Stimulated activated CD8-positive, alpha-beta memory T cell treated with anti-CD3 and anti-CD28 coated beads, Interleukin-4, amount 100 ng/mL, for 48 hours (primary cell): ENCODE data around the gene CARF.
"Not testable (repeated sequence)": the region's sequence is repeated elsewhere in the genome, so short reads cannot be mapped to it uniquely, and the experiment has no call there.

ENCODE experiments used
- DNase-seq: peaks from one replicate; pipeline ENCODE4 v3.0.0-alpha.2; 2020

Gene CARF

DNA sequence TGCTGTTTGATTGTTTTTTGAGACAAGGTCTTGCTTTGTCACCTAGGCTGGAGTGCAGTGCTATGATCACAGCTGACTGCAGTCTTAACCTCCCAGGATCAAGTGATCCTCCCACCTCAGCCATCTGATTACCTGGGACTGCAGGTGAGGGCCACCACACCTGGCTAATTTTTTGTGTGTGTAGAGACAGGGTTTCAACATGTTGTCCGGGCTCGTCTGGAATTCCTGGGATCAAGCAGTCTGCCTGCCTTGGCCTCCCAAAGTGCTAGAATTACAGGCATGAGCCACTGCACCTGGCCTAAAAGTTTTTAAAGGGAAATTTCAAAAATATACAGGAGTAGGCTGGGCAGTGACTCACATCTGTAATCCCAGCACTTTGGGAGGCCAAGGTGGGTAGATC is 22.4 kb downstream of the CARF start:
- no peak for DNase-seq

DNA sequence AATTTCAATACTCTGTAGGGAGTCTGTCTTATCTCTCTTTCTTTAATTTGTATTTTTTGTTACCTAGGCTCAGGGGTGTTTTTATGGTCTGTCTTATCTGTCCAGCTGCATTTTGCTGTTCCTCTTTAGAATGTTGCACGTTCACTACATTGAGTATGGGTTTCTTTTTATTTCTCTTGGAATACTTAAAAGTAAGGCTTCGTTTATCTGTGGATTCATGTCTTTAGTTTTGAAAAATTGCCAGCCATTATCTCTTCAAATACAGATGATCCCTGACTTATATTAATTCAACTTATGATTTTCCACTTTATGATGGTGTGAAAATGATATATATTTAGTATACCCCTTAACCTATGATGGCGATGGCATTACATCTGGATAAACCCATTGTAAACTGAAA is 26.9 kb downstream of the CARF start:
- DNase-seq = no peak

DNA sequence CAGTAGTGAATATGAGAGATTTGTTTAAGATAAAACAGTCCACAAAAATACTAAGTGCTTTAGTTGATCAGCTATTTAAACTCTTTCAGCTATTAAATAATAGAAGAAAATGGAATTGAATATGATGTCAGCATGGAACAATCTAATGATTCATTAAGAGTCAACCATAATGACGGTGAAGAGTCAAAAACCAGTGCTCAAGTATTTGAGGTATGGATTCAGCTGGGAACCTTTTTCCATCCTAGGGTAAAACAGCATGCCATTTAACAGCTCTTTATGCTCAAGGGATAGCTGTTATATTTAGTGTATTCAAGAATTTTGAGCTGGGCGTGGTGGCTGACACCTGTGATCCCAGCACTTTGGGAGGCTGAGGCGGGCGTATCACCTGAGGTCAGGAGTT is 29.7 kb downstream of the CARF start:
- DNase-seq = no peak

DNA sequence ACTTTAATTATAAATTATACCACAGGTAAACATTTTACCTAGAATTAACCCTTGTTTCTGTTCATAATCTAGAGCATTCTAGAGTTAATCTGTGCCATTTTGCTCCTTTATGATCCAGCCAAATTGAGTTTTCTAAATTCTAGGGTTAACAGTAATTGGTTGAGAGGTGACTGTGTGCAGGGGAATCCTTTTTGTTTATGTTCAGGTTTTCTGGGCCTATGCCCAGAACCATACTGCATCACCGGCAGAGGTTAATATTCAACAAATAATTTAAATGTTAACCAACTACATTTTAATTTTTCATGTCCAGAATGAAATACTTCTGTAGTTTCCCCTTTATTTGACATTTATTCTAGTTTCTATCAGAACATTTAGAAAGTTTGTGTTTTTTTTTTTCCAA is 32.3 kb downstream of the CARF start:
- DNase-seq = no peak

DNA sequence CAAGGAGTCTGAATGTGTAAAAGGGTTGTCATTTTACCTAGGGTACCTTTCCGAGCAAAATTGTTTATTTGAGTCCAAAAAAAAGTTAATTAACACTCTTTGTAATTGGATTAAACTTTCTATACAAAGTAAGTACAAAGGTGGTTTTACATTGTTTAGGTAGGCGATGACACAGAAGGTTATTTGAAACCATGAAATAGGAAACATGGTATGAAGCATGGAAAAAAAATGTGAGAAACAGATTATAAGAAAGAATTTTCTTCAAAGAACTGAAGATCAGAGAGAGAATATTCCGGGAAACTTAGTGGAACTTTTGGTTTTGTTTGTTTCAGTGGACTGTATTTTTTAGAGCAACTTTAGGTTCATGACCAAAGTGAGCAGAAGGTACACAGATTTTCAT is 32.7 kb downstream of the CARF start:
- DNase-seq = no peak

DNA sequence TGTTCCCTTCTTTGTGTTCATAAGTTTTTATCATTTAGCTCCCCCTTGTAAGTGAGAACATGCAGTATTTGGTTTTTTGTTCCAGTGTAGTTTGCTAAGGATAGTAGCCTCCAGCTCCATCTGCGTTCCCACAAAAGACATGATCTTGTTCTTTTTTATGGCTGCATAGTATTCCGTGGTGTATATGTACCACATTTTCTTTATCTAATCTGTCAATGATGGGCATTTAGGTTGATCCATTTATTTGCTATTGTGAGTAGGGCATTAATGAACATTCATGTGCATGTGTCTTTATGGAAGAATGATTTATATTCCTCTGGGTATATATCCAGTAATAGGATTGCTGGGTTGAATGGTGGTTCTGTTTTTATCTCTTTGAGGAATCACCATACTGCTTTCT is 33.4 kb downstream of the CARF start:
- no peak for DNase-seq

DNA sequence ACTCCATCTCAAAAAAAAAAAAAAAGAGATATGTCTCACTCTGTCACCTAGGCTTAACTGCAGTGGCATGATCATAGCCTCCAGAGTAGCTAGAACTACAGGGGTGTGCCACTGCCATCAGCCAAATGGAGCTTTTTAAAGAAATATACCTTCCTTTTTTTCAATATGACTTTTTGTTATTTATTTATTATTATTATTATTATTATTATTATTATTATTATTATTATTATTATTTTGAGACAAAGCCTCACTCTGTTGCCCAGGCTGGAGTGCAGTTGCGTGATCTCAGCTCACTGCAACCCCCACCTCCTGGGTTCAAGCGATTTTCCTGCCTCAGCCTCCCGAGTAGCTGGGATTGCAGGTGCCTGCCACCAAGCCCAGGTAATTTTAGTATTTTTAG is 37.3 kb downstream of the CARF start:
- DNase-seq = not testable (repeated sequence)

DNA sequence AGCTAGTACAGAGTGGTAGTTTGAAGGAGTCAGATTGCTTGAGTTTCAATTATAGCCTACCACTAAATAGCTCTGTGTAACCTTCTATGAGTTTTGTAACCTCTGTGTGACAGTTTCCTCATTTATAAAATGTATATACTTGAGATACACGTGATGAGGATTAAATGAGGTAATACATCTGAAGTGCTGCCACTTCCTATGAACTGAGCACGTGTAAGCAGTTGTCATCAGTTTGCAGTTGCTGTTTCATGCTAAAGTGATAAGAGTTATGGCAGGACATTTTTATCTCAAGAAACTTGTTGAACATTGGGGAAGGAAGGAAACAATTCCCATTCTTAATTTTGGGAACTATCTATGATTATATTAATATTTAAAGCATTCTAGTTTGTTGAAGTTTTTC is 38.5 kb downstream of the CARF start:
- DNase-seq = no peak

DNA sequence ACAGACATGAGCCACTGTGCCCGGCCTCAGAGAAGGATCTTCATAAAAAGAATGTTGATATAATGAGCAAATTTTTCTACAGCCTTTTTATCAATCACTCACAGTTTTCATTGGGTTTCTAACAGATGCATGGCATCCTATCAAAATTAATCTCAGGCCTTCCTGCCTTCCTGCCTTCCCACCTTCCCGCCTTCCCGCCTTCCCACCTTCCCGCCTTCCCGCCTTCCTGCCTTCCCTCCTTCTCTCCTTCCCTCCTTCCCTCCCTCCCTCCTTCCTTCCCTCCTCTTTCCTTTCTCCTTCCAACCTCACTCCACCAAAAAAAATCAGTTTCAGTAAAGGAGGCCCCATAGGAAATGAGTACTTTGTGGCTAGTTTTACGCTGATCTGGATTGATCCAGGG is 48.4 kb downstream of the CARF start:
- no peak for DNase-seq

DNA sequence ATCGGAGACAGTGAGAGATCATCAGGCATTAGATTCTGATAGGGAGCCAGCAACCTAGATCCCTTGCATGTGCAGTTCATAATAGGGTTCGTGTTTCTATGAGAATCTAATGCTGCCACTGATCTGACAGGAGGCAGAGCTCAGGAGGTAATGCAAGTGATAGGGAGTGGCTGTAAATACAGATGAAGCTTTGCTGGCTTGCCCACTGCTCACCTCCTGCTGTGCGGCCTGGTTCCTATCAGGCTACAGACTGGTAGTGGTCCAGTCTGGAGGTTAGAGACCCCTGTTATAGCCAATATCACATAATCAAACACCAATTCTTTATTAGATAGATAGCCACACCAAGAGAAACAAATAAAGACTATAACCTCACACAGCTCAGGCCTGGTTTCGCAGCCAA is 51.6 kb downstream of the CARF start:
- no peak for DNase-seq

DNA sequence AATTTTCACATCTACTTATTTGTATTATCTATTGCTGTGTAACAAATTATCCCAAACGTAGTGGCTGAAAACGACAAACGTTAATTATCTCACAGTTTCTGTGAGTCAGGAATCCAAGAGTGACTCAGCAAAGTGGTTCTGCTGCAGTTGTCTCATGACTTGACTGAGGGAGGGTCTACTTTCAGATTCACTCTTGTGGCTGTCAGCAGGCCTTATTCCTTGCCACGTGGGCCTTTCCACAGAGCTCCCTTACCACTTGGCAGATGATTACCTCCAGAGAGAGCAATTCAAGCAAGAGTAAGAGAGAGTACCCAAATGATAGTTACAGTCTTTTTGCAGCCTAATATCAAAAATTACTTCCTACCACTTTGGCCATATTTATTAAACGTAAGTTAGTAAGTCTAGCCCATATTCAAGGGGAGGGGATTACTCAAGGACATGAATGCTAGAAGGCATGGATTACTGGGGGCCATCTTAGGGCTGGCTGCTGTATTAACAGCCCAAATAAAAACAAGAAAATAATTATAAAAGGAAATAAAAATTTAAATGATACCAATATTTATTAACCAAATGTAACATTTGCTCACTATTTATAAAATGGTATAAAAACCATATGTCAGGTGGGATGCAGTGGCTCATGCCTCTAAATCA is 53.9 kb downstream of the CARF start:
- no peak for DNase-seq

DNA sequence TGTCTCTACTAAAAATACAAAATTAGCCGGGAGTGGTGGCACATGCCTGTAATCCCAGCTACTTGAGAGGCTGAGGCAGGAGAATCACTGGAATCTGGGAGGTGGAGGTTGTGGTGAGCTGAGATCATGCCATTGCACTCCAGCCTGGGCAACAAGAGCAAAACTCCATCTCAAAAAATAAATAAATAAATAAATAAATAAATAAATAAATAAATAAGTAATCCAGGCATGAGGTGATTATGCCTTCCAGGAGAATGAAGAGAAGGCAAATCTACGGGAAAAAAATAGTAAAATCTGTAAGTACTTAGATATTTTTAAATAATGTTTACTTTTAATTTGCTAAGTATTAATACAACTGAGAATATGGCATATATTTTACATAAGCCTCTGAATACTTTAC is 57.3 kb downstream of the CARF start:
- DNase-seq = not testable (repeated sequence)

DNA sequence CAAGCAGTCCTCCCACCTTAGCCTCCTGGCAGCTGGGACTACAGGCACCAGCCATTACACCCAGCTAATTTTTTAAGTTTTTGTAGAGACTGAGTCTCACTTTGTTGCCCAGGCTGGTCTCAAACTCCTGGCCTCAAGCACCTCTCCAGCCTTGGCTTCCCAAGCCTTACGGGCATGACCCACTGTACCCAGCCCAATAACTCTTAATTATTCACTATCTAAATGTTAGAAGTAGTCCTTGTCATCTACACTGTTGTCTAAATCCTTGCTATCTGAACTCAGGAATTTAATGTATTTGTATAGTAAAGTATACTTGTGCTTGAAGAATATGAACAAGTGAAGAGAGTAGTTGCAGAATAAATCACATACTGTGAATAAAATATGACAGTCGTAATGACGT is 64.7 kb downstream of the CARF start:
- DNase-seq = no peak

DNA sequence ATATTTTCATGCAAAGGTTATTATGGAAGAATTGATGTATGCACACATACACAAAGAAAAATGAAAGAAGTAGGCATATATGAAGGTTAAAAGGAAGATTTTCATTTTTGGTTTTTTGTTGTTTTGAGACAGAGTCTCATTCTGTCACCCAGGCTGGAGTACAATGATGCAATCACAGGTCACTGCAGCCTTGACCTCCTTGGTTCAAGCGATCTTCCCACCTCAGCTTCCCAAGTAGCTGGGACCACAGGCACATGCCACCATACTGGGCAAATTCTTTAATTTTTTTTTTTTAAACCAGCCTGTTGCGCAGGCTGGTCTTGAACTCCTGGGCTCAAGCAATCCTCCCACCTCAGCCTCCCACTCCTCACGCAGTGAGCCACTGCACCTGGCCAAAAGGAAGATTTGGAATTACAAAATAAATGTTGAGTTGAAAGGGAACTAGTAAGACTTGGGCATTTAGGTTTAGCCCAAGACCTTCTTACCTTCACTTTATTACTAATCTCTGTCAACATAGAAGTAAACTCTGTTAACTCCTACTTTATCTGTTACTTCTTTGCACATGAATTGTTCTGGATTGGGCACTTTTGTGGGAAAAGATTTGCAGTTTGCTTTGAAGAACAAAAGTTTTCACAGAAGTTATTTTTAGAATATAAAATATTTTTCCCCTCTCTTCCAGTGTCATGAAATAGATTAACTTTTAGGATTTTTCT is 70.9 kb downstream of the CARF start:
- DNase-seq = no peak

DNA sequence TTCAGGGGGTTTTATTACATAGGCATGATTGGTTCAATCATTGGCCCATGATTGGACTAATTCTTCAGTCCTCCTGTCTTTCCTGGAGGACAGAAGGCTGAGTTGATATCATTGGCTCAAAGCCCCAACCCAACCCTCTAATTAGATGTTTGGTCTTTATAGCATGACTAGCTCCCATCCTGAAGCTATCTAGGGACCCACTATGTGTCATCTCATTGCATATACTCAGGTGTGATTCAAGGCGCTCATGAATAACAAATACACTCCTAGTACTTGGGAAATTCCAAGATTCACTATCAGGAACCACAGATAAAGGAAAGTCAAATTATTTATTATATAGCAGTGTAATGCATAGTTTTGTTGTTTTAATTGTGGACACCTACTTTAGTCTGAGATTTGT is 77.7 kb downstream of the CARF start:
- DNase-seq = no peak

DNA sequence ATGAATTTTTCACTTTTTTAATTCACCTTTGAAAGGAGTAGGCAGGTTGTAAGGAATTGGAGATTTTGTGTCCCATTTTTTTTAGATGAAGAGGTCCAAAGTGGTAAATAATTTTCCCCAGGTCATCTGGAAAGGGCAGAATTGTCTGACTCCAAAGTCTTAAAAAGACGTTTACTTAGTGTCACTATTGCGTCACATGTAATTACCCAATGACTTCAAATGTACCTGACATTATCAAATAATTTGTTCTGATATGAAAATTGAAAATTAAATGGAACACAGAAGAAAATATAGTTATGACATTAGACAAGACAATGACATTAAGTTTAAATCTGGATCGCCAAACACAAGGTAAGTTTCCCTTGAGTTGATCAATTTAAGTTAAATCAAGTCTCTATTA is 78.4 kb downstream of the CARF start:
- no peak for DNase-seq

DNA sequence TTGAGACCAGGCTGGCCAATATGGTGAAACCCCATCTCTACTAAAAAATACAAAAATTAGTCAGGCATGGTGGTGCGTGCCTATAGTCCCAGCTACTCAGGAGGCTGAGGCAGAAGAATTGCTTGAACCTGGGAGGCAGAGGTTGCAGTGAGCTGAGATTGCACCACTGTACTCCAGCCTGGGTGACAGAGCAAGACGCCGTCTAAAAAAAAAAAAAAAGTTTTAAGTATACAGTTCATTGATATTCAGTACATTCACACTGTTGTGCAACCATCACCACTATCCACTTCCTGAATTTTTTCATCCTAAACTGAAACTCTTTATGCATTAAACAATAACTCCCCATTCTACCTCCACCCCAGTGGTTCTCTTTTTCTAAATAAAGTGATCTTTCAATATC is 85.0 kb downstream of the CARF start:
- DNase-seq = not testable (repeated sequence)

DNA sequence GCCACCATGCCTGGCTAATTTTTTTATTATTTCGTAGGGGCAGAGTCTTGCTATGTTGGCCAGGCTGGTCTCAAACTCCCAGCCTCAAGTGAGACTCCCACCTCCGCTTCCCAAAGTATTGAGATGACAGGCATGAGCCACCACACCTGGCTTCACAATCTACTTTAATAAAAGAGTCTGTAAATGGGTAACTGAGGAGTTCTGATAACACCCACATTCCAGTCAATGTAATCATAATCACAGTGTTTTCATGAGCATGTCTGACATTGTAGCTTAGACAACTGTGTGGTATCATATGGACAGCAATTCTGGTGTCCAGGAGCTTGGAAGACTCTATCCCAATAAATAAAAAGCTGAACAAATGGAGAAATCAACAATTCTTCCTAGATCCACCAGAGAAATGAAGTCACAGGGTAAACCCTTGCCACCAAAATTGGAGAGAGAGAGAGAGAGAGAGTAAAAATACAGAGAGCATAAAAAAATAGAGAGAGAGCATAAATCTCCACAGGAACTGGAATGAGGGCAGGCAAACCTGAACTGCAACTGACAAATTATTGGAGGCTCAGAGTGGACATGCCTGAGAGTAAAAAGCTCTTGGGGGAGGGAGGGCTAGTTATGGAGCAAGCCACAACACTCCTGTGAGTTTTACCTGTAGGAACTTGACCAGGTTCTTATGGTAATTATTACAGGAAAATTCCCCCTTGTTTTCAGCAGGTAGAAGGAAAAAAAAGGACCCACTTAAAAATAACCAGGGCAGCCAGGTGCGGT is 90.2 kb downstream of the CARF start:
- DNase-seq = no peak

DNA sequence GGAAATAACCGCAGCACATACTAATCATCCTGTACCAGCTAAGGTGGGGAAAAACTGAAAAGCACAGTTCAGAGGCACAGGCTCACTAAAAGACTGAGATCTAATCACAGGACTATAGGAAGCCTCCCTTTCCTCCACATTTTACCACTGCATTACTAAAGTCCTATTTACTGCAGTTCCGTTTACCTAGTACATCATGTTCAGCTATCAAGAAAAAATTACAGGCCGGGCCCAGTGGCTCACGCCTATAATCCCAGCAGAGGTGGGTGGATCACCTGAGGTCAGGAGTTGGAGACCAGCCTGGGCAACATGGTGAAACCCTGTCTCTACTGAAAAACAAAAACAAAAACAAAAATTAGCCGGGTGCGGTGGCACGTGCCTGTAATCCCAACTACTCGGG is 91.6 kb downstream of the CARF start:
- DNase-seq = no peak

DNA sequence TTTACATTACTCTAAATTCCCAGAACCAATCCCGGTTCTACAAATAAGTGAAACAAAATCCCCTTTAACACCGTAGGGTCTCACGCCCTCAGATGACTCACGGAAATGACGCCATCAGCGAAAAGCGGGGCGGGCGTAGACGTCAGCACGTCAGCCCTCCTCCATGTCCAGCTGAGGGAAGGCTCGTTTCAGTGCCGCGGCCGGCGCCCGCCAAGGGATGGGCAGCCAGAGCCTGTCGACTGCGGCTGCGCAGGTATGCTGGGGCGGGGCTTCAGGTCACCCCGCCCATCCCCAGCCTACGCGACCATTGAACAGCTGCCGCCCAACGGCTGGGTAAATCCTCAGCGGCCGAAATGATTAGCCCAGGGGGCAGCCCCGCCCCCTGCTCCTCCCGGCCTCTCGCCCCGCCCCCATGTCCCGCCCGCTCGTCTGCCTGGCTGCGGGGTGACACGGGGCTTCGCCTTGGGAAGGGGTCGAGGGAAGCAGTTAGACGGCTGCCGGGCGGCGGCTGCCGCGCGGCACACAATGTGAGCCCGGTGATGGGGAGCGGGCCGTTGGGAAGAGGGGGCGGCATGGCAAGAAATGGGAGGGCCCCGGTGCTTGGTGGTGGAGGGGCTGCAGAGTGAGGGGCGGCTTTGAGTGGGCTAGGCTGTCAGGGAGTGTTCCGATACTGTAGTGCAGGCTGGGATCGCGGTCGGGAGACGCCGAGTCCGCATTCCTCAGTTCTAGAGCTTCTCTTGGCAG is 102.6 kb downstream of the CARF start, which contains the start of gene NBEAL1:
TSS of gene NBEAL1 (plus strand) at position 420 of the 744 bp plus-strand sequence. CDS start 1,510 bp downstream, outside the sequence.
- peak; percentile 98 for DNase-seq

DNA sequence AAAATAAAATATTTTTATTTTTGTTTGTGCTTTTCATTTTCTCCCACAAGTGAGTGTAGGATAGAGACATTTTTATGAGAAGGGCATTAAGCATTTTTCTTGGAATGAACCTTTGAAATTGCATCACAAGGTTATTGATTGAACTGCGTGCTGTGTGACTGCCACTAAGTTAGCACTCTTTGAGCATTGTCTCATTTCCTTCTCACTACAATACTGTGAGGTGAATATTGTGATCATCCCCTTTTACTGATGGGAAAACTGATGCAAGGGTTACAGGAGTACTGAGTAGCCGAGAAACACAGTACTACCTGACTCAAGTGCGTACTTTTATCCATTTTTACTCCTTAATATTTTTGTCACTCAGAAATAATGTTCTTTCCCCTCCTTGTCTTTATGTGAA is 104.6 kb downstream of the CARF start:
- no peak for DNase-seq

DNA sequence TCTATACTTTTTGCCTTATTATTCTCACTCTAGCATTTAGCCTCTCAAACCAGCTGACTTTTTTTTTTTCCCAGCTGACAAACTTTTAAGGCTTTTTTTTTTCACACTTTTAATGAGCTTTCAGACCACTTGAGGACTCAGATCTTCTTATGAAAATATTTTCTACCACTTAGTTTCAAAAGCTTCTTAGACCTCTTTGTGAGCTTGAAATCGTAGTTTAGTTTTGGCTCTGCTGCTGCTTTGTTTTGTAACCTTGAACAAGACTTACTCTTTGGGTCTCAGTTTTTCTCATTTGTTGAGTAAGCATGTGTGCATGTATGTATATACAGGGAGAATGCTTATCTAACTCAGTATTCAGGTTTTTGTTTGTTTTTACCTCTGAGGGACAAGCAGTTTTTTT is 106.1 kb downstream of the CARF start:
- DNase-seq = no peak

DNA sequence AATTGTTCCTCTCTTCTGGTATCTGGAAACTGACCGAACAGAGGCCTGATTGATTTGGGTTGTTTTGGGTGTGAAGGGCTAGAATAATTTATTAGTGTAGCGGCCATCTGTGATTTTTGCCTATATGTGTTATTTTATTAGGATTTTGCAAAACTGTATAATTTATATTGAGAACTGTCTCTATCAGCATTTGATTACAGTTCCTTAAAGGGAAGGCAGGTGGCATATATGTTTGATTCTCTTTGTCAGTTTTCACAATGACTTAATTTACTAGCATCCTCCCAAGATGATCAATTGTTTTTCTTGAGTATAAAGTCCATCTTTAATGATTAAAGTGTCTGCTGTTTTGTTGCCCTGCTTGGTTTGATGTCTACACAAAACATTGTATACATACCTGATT is 107.1 kb downstream of the CARF start:
- no peak for DNase-seq
